Lower leg skin (tissue), 3 donors: ENCODE data around the gene FER1L5.

ENCODE experiments used
- CTCF ChIP-seq, 3 donors: fragments of 450-650 bp; IDR thresholded peaks; one replicate each; pipeline ENCODE4 v1.5.1; 2016; ENCODE audit warnings: antibody characterized with exemption in 3 of 3, mild to moderate bottlenecking in 3 of 3, moderate library complexity in 2 of 3
- POLR2A ChIP-seq, 2 donors: fragments of 450-650 bp; IDR thresholded peaks; one replicate each; pipeline ENCODE4 v1.6.1; 2016 to 2017; ENCODE audit warnings: antibody characterized with exemption in 2 of 2, mild to moderate bottlenecking in 1 of 2, moderate library complexity in 1 of 2

GRCh38 chr2:96730212-96730611 lies 87.6 kb downstream of the FER1L5 start:
- TF ChIP-seq CTCF (IDR thresholded peaks at IDR 0.05) (no peak), POLR2A (IDR thresholded peaks at IDR 0.05) (no peak)
